Brain microvascular endothelial cell (primary cell): ENCODE measurements around the gene ZNF407.

Experiments
- DNase-seq: peaks from one replicate; pipeline ENCODE4 v3.0.0-alpha.2; 2020
- H3K27ac ChIP-seq: fragments of 250-450 bp; sonication (Bioruptor Pico); 2 replicates; pipeline ENCODE4 v1.5.1; 2020; ENCODE audit warnings: mild to moderate bottlenecking, moderate library complexity
- H3K27me3 ChIP-seq: fragments of 250-450 bp; sonication (Bioruptor Pico); replicated peaks from 2 replicates; pipeline ENCODE4 v1.5.1; 2020; ENCODE audit warnings: mild to moderate bottlenecking
- H3K36me3 ChIP-seq: fragments of 250-450 bp; sonication (Bioruptor Pico); replicated peaks from 2 replicates; pipeline ENCODE4 v1.5.1; 2020; ENCODE audit warnings: mild to moderate bottlenecking
- H3K4me3 ChIP-seq: 2 replicates; pipeline ENCODE4 v1.5.1; 2011; ENCODE audit warnings: low read depth, mild to moderate bottlenecking, control low read depth, low read length, moderate library complexity
- CTCF ChIP-seq: IDR thresholded peaks from 2 replicates; pipeline ENCODE4 v1.5.1; 2011; ENCODE audit warnings: low read depth, mild to moderate bottlenecking, moderate library complexity, low read length, control low read depth, inconsistent platforms; ENCODE audit errors: missing control alignments
- in situ Hi-C: cut with HindIII; loops from 2 replicates; pipeline ENCODE4 v1.10.0; 2017; ENCODE audit warnings: low sequenced_read_pairs, low pct_ligation_motif_present

The ZNF407 gene

DNA sequence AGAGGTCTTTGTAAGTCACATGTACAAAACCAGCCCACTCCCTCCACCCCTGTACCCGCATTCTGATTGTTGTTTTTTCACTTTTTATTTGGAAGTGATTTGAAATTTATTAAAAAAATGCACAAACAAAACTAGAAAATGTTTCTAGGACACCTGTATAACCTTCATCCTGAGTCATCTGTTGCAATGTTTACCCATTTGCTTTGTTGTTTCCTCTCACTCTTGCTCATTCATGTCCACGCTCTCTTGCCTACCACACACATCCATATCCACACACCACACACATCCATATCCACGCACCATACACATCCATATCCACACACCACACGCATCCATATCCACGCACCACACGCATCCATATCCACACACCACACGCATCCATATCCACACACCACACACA is 18.8 kb downstream of the ZNF407 start:
- Histone ChIP-seq H3K4me3 (no peak overlapping the region), H3K36me3 (no peaks in the 10 kb centered on the region), H3K27me3 (no peaks in the 10 kb centered on the region), H3K27ac (no peak overlapping the region)
- in situ Hi-C loops: no loop called here
- no peak for TF ChIP-seq CTCF
- DNase-seq: no peak

- no peak overlapping the region for H3K27ac ChIP-seq
- no peak for TF ChIP-seq CTCF
- in situ Hi-C loops: no loop called here
- no peaks in the 10 kb centered on the region for H3K36me3 ChIP-seq
- H3K27me3 ChIP-seq: no peaks in the 10 kb centered on the region
- H3K4me3 ChIP-seq: no peak overlapping the region
- no peak for DNase-seq
These were observed 19.8 kb downstream of the ZNF407 start for GRCh38 chr18:74617486-74617885.

DNA sequence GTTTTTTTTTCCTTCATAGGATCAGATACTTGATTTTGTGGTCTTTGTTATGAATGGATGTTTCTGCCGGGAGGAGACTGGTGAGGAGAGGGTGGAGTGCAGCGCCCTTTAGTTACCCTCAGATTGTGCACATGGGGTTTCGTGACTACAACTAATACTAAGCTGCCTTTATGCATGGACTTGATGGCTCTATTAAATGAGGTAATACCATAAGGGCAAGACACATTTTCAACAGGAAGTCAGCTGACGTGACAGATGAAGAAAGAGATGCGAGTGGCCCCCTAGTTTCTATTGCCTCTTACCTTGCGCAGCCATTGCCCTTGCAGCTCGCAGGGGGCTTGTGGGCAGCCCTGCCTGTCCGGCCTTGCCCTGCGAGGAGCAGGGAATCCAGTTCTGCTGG is 24.4 kb downstream of the ZNF407 start:
- DNase-seq: no peak
- in situ Hi-C loops: no loop called here
- no peak overlapping the region for H3K27ac ChIP-seq

GRCh38 chr18:74623047-74623816 is 25.6 kb downstream of the ZNF407 start:
- in situ Hi-C loops: no loop called here
- no peak for DNase-seq
- H3K36me3 ChIP-seq: no peaks in the 10 kb centered on the region
- TF ChIP-seq CTCF: peak; percentile 68
- no peak overlapping the region for H3K27ac ChIP-seq
- H3K4me3 ChIP-seq: no peak overlapping the region
- no peaks in the 10 kb centered on the region for H3K27me3 ChIP-seq

More for the DNA sequence above, 24.4 kb downstream of the ZNF407 start:
- no peak overlapping the region for H3K4me3 ChIP-seq
- H3K36me3 ChIP-seq: no peaks in the 10 kb centered on the region
- no peak for TF ChIP-seq CTCF
- no peaks in the 10 kb centered on the region for H3K27me3 ChIP-seq

DNA sequence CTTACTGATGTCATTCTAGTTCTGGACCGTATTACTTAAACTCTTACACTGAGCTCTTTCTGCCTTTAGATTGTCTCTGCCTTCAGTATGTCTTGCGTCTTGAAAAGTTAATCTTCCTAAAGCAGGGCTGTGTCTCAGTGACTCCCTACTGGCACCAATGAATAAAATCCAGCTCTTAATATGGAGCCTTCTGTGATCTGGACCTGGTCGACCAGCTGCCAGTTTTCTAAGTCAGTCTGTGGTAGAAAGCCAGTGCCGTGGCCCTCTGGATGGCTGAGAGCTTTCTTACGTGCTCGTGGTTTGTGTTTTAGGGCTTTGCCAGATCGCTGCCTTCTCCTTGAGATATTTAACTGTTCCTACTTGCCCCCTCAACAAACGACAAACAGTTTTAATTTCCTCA is 26.8 kb downstream of the ZNF407 start:
- H3K27me3 ChIP-seq: no peaks in the 10 kb centered on the region
- no peak for DNase-seq
- in situ Hi-C loops: no loop called here
- H3K27ac ChIP-seq: no peak overlapping the region
- no peaks in the 10 kb centered on the region for H3K36me3 ChIP-seq
- no peak overlapping the region for H3K4me3 ChIP-seq
- TF ChIP-seq CTCF: no peak

GRCh38 chr18:74625157-74625556 is 27.5 kb downstream of the ZNF407 start:
- no peak for TF ChIP-seq CTCF
- Histone ChIP-seq H3K4me3 (no peak overlapping the region), H3K27me3 (no peaks in the 10 kb centered on the region), H3K36me3 (no peaks in the 10 kb centered on the region), H3K27ac (no peak overlapping the region)
- peak; percentile 32 for DNase-seq
- in situ Hi-C loops: no loop called here
